HCT116 (cell line): ENCODE measurements around the gene PPP1R12B. TPM values are rescaled to one million over a fixed set of nuclear protein-coding genes. Genes with fewer than 3 reads are reported as not detected.
"Not testable (repeated sequence)": the region's sequence is repeated elsewhere in the genome, so short reads cannot be mapped to it uniquely, and the experiment has no call there.

Source experiments
- ATAC-seq: fragments of 200-7000 bp; cut with Tn5 transposase; 2 replicates; pipeline ENCODE4 v1.9.1; 2020; ENCODE audit warnings: mild to moderate bottlenecking, moderate library complexity
- BruUV-seq: library from RNA; stranded (reverse); fragments of 400-500 nt; replicated peaks from 2 replicates; lab custom pipeline; 2021; lab: Mats Ljungman, UMichigan
- CTCF ChIA-PET: fragments of 300-600 bp; sonication (Branson Sonifier 250); formaldehyde crosslinking; loops from one replicate; lab custom pipeline; 2021; ENCODE audit warnings: antibody characterized with exemption; lab: Charles Lee
- POLR2A ChIA-PET: fragments of 300-600, 350-600 bp; sonication (Branson Sonifier 250); formaldehyde crosslinking; loops from one replicate; lab custom pipeline; 2021; ENCODE audit warnings: antibody characterized with exemption; lab: Charles Lee
- RAD21 ChIA-PET, 2 experiments: fragments of 300-600 bp; sonication (Branson Sonifier 250); formaldehyde crosslinking; loops; one replicate each; lab custom pipeline; 2023; ENCODE audit warnings: low total read pairs in 2 of 2; ENCODE audit not compliant: uncharacterized antibody in 2 of 2, unreplicated experiment in 2 of 2, low non-redundant PET in 1 of 2; lab: Charles Lee
- DNase-seq: peaks from one replicate; pipeline ENCODE4 v3.0.0-alpha.2; 2010; ENCODE audit warnings: low read depth, low spot score
- H2AFZ ChIP-seq: fragments of 200-600 bp; shearing (Covaris generic), sonication (generic); 2 replicates; pipeline ENCODE4 v1.6.1; 2017; ENCODE audit warnings: low read depth, mixed run types, mixed read lengths, antibody characterized with exemption, low read length; ENCODE audit not compliant: poor library complexity, severe bottlenecking
- H3K27ac ChIP-seq: 2 replicates; pipeline ENCODE4 v1.5.1; 2012; ENCODE audit warnings: low read depth, low read length
- H3K27me3 ChIP-seq: fragments of 200-600 bp; sonication (generic); 2 replicates; pipeline ENCODE4 v1.6.1; 2016; ENCODE audit warnings: mixed run types, low read length, mixed read lengths; ENCODE audit not compliant: insufficient read depth
- H3K36me3 ChIP-seq, 2 experiments: fragments of 200-500 bp in 1 of 2; fragments of 200-600 bp in 1 of 2; sonication (Bioruptor generic) in 1 of 2; sonication (generic) in 1 of 2; 2 replicates each; pipeline versions ENCODE4 v1.5.1 to v1.6.1; 2014 to 2016; ENCODE audit warnings: low read length in 2 of 2, inconsistent platforms in 1 of 2, mixed read lengths in 1 of 2, mixed run types in 1 of 2; ENCODE audit not compliant: insufficient read depth in 2 of 2, control insufficient read depth in 1 of 2
- H3K4me1 ChIP-seq, 2 experiments: fragments of 200-600 bp in 1 of 2; sonication (generic) in 1 of 2; 2 replicates each; pipeline versions ENCODE4 v1.5.1 to v1.6.1; 2012 to 2017; ENCODE audit warnings: low read length in 2 of 2, inconsistent platforms in 1 of 2, mild to moderate bottlenecking in 1 of 2, mixed read lengths in 1 of 2, mixed run types in 1 of 2, moderate library complexity in 1 of 2; ENCODE audit not compliant: insufficient read depth in 2 of 2, control insufficient read depth in 1 of 2
- H3K4me2 ChIP-seq: fragments of 200-600 bp; sonication (generic); 2 replicates; pipeline ENCODE4 v1.6.1; 2017; ENCODE audit warnings: mixed run types, low read length, mixed read lengths
- H3K4me3 ChIP-seq, 2 experiments: fragments of 200-600 bp in 1 of 2; sonication (generic) in 1 of 2; replicated peaks in 1 of 2; 2 replicates each; pipeline ENCODE4 v1.5.1; 2011 to 2016; ENCODE audit warnings: low read length in 2 of 2, control low read depth in 1 of 2, low read depth in 1 of 2, mild to moderate bottlenecking in 1 of 2, mixed read lengths in 1 of 2, mixed run types in 1 of 2
- H3K79me2 ChIP-seq: fragments of 200-600 bp; sonication (generic); 2 replicates; pipeline ENCODE4 v1.6.1; 2017; ENCODE audit warnings: mild to moderate bottlenecking, mixed run types, low read length, moderate library complexity, mixed read lengths; ENCODE audit not compliant: insufficient read depth
- H3K9ac ChIP-seq: fragments of 200-600 bp; sonication (generic); 2 replicates; pipeline ENCODE4 v1.6.1; 2016; ENCODE audit warnings: low read length, mixed read lengths
- H3K9me2 ChIP-seq: fragments of 200-600 bp; sonication (generic), shearing (Covaris generic); 2 replicates; pipeline ENCODE4 v1.6.1; 2017; ENCODE audit warnings: mixed run types, mild to moderate bottlenecking, moderate library complexity; ENCODE audit not compliant: insufficient read depth
- H3K9me3 ChIP-seq, 2 experiments: fragments of 200-500 bp in 1 of 2; fragments of 200-600 bp in 1 of 2; sonication (Bioruptor generic) in 1 of 2; sonication (generic) in 1 of 2; 2 replicates each; pipeline ENCODE4 v1.6.1; 2014 to 2017; ENCODE audit warnings: low read length in 2 of 2, mixed read lengths in 2 of 2, inconsistent platforms in 1 of 2, low read depth in 1 of 2, mild to moderate bottlenecking in 1 of 2, mixed run types in 1 of 2, moderate library complexity in 1 of 2; ENCODE audit not compliant: control insufficient read depth in 1 of 2, insufficient read depth in 1 of 2
- H4K20me1 ChIP-seq: fragments of 200-600 bp; sonication (generic), shearing (Covaris generic); 2 replicates; pipeline ENCODE4 v1.6.1; 2017; ENCODE audit warnings: mixed run types, mild to moderate bottlenecking, moderate library complexity; ENCODE audit not compliant: insufficient read depth
- EGR1 ChIP-seq: IDR thresholded peaks from 2 replicates; pipeline ENCODE4 v1.6.1; 2012; ENCODE audit warnings: low read depth
- ELF1 ChIP-seq: IDR thresholded peaks from 2 replicates; pipeline ENCODE4 v1.6.1; 2012; ENCODE audit warnings: low read depth, borderline replicate concordance
- EZH2 ChIP-seq: fragments of 200-600 bp; sonication (generic); IDR thresholded peaks from 2 replicates; pipeline ENCODE4 v1.6.1; 2017; ENCODE audit warnings: antibody characterized with exemption, mixed run types
- POLR2AphosphoS5 ChIP-seq: IDR thresholded peaks from 2 replicates; pipeline ENCODE4 v1.6.1; 2011; ENCODE audit warnings: mild to moderate bottlenecking, low read depth, low read length, moderate library complexity
- RAD21 ChIP-seq: IDR thresholded peaks from 2 replicates; pipeline ENCODE4 v1.6.1; 2012; ENCODE audit warnings: low read depth, mild to moderate bottlenecking
- SIN3A ChIP-seq: IDR thresholded peaks from 2 replicates; pipeline ENCODE4 v1.6.1; 2012; ENCODE audit warnings: low read depth
- YY1 ChIP-seq: IDR thresholded peaks from 2 replicates; pipeline ENCODE4 v1.6.1; 2011; ENCODE audit warnings: low read length, low read depth, moderate library complexity, mild to moderate bottlenecking; ENCODE audit not compliant: insufficient replicate concordance; ENCODE audit errors: extremely low read depth
- intact Hi-C: fragments of 100-400 bp; cut with micrococcal nuclease; formaldehyde crosslinking; loops from 2 replicates; pipeline ENCODE4 v1.10.0; 2022
- total RNA-seq: library from RNA; stranded (reverse); gene quantifications from one replicate; pipeline ENCODE4 v1.2.1, GENCODE V29; 2021; ENCODE audit not compliant: unreplicated experiment
- TF ChIP-seq, protein P1 (sequence below): IDR thresholded peaks from 2 replicates; pipeline ENCODE4 v1.6.1; 2011; ENCODE audit warnings: mild to moderate bottlenecking, low read length, moderate library complexity; ENCODE audit not compliant: insufficient replicate concordance; ENCODE audit errors: extremely low read depth
- TF ChIP-seq, protein P2 (sequence below): IDR thresholded peaks from 2 replicates; pipeline ENCODE4 v1.6.1; 2012
- TF ChIP-seq, protein P3 (sequence below): IDR thresholded peaks from 2 replicates; pipeline ENCODE4 v1.6.1; 2012

PPP1R12B gene
- total RNA-seq, 1 experiment from 2014 or later: 14.3 TPM

DNA sequence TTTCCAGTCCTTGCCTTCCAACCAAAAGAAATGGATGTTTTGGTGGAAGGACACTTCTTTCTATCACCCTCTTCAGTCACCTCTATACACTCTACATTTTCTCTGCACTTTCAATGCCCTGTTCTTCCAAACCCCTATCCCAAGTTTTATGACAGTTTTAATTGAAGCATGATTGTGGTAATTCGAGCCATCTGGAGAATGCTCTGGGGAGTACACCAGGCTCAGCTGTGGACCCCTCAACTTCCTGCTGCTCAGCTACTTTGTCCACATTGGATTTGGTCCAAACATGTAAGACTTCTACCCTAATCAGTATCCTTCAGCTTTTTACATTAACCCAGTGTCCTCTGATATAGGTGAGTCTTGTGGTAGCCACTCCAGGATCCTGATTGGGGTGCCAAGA lies 232.1 kb downstream of the PPP1R12B start (continued):
- TF ChIP-seq, protein P1, sequence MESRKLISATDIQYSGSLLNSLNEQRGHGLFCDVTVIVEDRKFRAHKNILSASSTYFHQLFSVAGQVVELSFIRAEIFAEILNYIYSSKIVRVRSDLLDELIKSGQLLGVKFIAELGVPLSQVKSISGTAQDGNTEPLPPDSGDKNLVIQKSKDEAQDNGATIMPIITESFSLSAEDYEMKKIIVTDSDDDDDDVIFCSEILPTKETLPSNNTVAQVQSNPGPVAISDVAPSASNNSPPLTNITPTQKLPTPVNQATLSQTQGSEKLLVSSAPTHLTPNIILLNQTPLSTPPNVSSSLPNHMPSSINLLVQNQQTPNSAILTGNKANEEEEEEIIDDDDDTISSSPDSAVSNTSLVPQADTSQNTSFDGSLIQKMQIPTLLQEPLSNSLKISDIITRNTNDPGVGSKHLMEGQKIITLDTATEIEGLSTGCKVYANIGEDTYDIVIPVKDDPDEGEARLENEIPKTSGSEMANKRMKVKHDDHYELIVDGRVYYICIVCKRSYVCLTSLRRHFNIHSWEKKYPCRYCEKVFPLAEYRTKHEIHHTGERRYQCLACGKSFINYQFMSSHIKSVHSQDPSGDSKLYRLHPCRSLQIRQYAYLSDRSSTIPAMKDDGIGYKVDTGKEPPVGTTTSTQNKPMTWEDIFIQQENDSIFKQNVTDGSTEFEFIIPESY: no peak

DNA sequence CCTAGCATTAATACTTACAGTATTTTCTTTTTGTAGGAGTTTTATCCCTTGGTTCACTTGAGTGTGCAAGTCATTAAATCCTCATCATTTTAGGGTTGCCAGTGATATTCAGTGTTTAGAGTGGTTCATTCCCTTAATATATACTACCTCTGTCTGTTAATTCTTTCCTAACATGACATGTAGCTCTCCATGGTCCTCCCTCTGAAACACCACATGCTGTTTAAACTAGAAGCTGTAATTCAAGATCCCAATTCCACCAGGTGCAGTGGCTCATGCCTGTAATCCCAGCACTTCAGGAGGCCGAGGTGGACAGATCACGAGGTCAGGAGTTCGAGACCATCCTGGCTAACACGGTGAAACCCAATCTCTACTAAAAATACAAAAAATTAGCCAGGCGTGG lies 233.9 kb downstream of the PPP1R12B start:
- BruUV-seq, H3K4me3 ChIP-seq, H2AFZ ChIP-seq, POLR2A ChIA-PET, DNase-seq, ATAC-seq, CTCF ChIA-PET, H3K9me3 ChIP-seq, H3K9ac ChIP-seq, intact Hi-C loops, H3K36me3 ChIP-seq, H3K9me2 ChIP-seq, H3K79me2 ChIP-seq, RAD21 ChIA-PET, H4K20me1 ChIP-seq, H3K4me2 ChIP-seq, H3K27ac ChIP-seq, H3K27me3 ChIP-seq: not testable (repeated sequence)
- peaks cover 0 to 18% of the 10 kb centered on the region in 2 experiments; a peak in 3 of 4 replicates for H3K4me1 ChIP-seq

DNA sequence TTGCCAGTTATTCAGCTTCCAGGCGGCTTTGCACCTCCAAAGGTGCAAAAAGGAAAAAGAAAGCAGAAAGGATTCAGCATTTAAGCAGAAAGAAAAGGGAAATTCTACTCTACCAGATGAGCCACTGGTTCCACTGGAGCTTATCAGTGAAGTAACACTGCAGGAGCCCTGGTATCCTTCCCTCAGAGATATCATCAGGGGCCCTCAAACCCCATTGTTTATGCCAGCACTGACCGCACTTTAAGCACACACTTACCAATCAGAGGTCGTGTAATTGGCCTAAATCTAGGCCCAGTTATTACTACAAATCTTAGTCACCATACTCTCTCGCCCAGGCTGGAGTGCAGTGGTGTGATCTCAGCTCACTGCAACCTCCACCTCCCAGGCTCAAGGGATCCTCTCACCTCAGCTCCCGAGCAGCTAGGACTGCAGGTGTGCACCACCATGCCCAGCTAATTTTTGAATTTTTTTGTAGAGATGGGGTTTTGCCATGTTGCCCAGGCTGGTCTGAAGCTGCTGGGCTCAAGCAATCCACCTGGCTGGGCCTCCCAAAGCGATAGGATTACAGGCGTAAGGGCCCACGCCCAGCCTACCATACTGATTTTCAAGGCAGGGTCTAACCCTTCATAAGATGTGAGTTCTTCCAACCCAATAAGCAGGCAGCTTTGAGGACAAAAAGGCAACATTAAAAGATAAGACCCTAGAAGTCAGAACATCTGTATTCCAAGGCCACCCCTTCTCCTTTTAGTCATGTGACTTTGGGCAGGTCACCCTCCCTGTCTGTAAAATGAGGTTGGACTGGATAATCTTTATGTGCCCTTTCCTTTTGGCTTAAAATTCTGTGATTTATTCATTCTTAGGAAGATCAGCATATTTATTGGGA lies 236.4 kb downstream of the PPP1R12B start:
- no peak overlapping the region for H3K9ac ChIP-seq
- H3K36me3 ChIP-seq: no peaks in the 10 kb centered on the region
- ChIA-PET CTCF (no interaction called here), RAD21 (no interaction called here), POLR2A (no interaction called here)
- no peaks in the 10 kb centered on the region; the same call in 1 of the 2 replicates for H3K9me2 ChIP-seq
- no peak overlapping the region for H3K27ac ChIP-seq
- no TSS peak for BruUV-seq
- no peaks in the 10 kb centered on the region for H3K9me3 ChIP-seq
- intact Hi-C loops: no loop called here
- no peaks in the 10 kb centered on the region for H3K79me2 ChIP-seq
- H3K4me3 ChIP-seq: no peak overlapping the region
- H2AFZ ChIP-seq: no peak overlapping the region
- DNase-seq: no peak
- no peak overlapping the region for H3K4me2 ChIP-seq
- no peak for ATAC-seq
- no peaks in the 10 kb centered on the region for H4K20me1 ChIP-seq
- peaks cover 21 to 40% of the 10 kb centered on the region in 2 experiments for H3K4me1 ChIP-seq
- TF ChIP-seq RAD21: no peak
- no peak for TF ChIP-seq ELF1
- TF ChIP-seq, protein P2, sequence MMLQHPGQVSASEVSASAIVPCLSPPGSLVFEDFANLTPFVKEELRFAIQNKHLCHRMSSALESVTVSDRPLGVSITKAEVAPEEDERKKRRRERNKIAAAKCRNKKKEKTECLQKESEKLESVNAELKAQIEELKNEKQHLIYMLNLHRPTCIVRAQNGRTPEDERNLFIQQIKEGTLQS: no peak
- no peak for TF ChIP-seq EGR1
- TF ChIP-seq, protein P3, sequence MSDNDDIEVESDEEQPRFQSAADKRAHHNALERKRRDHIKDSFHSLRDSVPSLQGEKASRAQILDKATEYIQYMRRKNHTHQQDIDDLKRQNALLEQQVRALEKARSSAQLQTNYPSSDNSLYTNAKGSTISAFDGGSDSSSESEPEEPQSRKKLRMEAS: no peak
- no peak for TF ChIP-seq SIN3A
- no peak for TF ChIP-seq POLR2AphosphoS5
- no peak for TF ChIP-seq YY1
- TF ChIP-seq EZH2: no peak
- H3K27me3 ChIP-seq: no peaks in the 10 kb centered on the region
